ENCODE measurements around the gene VRK2.
"Not testable (repeated sequence)": the region's sequence is repeated elsewhere in the genome, so short reads cannot be mapped to it uniquely, and the experiment has no call there.

The VRK2 gene

GRCh38 chr2:58110765-58111164 lies 64.2 kb downstream of the VRK2 start:
- FAIRE-seq, result no peak

GRCh38 chr2:58113563-58113962 lies 67.0 kb downstream of the VRK2 start:
- not testable (repeated sequence) for FAIRE-seq

- FAIRE-seq, result no peak
These were observed 74.1 kb downstream of the VRK2 start for GRCh38 chr2:58120626-58121229.

- FAIRE-seq, result no peak
These were observed 75.4 kb downstream of the VRK2 start for GRCh38 chr2:58122040-58122439.

- FAIRE-seq, result no peak
These were observed 75.9 kb downstream of the VRK2 start for GRCh38 chr2:58122540-58122939.

- FAIRE-seq, result peak; percentile 62
These were observed 80.5 kb downstream of the VRK2 start for GRCh38 chr2:58127111-58127510.

- no peak for FAIRE-seq
These were observed 83.6 kb downstream of the VRK2 start for GRCh38 chr2:58130238-58130637.

- peak; percentile 64 for FAIRE-seq
These were observed 84.8 kb downstream of the VRK2 start for GRCh38 chr2:58131191-58132011.

- no peak for FAIRE-seq
These were observed 86.8 kb downstream of the VRK2 start for GRCh38 chr2:58133395-58133794.

- FAIRE-seq, result no peak
These were observed 89.3 kb downstream of the VRK2 start for GRCh38 chr2:58135861-58136260.

GRCh38 chr2:58137221-58137620 lies 90.6 kb downstream of the VRK2 start:
- no peak for FAIRE-seq

GRCh38 chr2:58137856-58138255 lies 91.2 kb downstream of the VRK2 start:
- no peak for FAIRE-seq

GRCh38 chr2:58138396-58139030 lies 91.9 kb downstream of the VRK2 start:
- no peak for FAIRE-seq

GRCh38 chr2:58140508-58141072 lies 94.0 kb downstream of the VRK2 start:
- no peak for FAIRE-seq

- FAIRE-seq, result not testable (repeated sequence)
These were observed 99.2 kb downstream of the VRK2 start for GRCh38 chr2:58145769-58146168.

GRCh38 chr2:58146707-58147106 lies 100.1 kb downstream of the VRK2 start:
- FAIRE-seq, result no peak

GRCh38 chr2:58155160-58155778 lies 108.7 kb downstream of the VRK2 start:
- no peak for FAIRE-seq

- FAIRE-seq, result no peak
These were observed 110.2 kb downstream of the VRK2 start for GRCh38 chr2:58156780-58157179.

GRCh38 chr2:58157754-58158153 lies 111.1 kb downstream of the VRK2 start:
- no peak for FAIRE-seq

GRCh38 chr2:58158481-58158880 lies 111.9 kb downstream of the VRK2 start:
- no peak for FAIRE-seq

- FAIRE-seq, result peak; percentile 62
These were observed 117.3 kb downstream of the VRK2 start for GRCh38 chr2:58163913-58164312.

GRCh38 chr2:58168130-58168529 lies 121.5 kb downstream of the VRK2 start:
- not testable (repeated sequence) for FAIRE-seq

- not testable (repeated sequence) for FAIRE-seq
These were observed 123.2 kb downstream of the VRK2 start for GRCh38 chr2:58169845-58170244.
